ENCODE data around the gene COL8A2.

Gene COL8A2

DNA sequence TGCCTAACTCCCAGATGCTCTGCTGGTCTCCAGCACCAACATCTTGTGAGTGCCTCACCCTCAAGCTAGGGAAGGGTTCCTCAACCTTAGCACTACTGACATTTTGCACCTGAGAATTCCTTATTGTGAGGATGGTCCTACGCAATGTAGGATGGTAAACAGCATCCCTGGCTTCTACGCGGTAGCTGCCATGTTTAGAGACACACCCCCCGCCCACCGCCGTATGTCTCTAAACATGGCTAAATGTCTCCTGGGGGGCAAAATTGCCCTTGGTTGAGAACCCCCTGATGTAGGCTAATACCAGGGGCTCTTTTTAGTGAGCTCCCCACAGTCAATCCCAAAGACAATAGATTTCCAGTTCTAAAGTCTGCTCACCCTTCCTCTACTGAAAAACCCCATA, 28.5 kb upstream of the COL8A2 start:
- H3K36me3 Mint-ChIP-seq (ENCODE audit: low read depth) = peaks cover 16% of the 10 kb centered on the region
- peak overlapping the region; percentile 61 for H3K4me3 Mint-ChIP-seq
- no peaks in the 10 kb centered on the region for H3K27me3 Mint-ChIP-seq (ENCODE audit: low read depth)
- peak overlapping the region; percentile 62 for H3K27ac Mint-ChIP-seq
- DNase-seq (ENCODE audit: low spot score) = no peak
- H3K9me3 Mint-ChIP-seq = no peaks in the 10 kb centered on the region
- peaks cover 49% of the 10 kb centered on the region for H3K4me1 Mint-ChIP-seq (ENCODE audit: low read depth)

DNA sequence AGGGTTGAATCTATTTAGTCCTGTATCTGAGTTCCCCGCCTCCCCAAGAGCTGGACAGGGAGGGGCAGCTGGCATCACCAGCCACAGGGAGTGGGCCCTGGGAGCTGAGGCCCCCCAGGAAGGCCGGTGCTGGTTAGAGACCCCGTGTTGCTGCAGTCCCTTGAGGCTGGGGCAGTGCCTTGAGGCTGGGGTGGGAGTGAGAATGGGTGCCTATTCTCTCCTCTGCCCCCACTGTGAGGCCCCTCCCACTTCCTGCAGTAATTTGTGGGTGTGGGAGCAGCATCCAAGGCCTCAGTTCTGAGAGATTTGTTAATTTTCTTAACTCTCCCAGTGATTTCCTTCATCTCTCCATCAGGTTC, 26.8 kb upstream of the COL8A2 start:
- peak; percentile 65 for DNase-seq (ENCODE audit: low spot score)
- Mint-ChIP-seq H3K4me1 (ENCODE audit: low read depth) (peaks cover 45% of the 10 kb centered on the region), H3K36me3 (ENCODE audit: low read depth) (peaks cover 5% of the 10 kb centered on the region), H3K27me3 (ENCODE audit: low read depth) (no peaks in the 10 kb centered on the region), H3K4me3 (peak overlapping the region; percentile 81), H3K27ac (peak overlapping the region; percentile 90), H3K9me3 (no peaks in the 10 kb centered on the region)

DNA sequence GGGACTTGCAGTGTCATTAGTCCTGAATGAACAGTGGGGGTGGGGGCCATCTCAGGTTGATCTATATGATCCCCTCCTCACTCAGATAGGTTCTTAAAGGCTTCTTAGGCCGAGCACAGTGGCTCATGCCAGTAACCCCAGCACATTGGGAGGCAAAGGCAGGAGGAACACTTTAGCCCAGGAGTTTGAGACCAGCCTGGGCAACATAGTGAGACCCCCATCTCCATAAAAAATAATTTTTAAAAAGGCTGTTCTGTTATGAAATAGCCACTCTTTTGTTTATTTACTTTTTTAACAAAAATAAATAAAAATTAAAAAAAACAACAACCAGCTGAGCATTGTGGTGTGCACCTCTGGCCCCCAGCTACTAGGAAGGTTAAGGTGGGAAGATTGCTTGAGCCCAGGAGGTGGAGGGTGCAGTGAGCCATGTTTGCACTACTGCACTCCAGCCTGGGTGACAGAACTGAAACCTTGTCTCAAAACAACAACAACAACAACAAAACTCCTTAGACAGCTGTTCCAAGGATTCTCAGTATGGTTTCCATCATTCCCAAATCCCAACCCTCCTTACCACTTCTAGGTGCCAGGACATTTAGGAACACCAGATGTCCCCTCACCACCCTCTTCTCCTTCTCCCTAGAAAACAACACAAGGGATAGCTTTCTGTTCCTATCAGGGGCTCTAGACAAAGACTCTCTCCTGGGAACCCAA, 26.3 kb upstream of the COL8A2 start:
- Mint-ChIP-seq H3K4me3 (peak overlapping the region; percentile 95), H3K27ac (peak overlapping the region; percentile 94), H3K27me3 (ENCODE audit: low read depth) (no peaks in the 10 kb centered on the region), H3K4me1 (ENCODE audit: low read depth) (peaks cover 45% of the 10 kb centered on the region), H3K36me3 (ENCODE audit: low read depth) (peaks cover 8% of the 10 kb centered on the region), H3K9me3 (no peaks in the 10 kb centered on the region)
- DNase-seq (ENCODE audit: low spot score) = no peak

DNA sequence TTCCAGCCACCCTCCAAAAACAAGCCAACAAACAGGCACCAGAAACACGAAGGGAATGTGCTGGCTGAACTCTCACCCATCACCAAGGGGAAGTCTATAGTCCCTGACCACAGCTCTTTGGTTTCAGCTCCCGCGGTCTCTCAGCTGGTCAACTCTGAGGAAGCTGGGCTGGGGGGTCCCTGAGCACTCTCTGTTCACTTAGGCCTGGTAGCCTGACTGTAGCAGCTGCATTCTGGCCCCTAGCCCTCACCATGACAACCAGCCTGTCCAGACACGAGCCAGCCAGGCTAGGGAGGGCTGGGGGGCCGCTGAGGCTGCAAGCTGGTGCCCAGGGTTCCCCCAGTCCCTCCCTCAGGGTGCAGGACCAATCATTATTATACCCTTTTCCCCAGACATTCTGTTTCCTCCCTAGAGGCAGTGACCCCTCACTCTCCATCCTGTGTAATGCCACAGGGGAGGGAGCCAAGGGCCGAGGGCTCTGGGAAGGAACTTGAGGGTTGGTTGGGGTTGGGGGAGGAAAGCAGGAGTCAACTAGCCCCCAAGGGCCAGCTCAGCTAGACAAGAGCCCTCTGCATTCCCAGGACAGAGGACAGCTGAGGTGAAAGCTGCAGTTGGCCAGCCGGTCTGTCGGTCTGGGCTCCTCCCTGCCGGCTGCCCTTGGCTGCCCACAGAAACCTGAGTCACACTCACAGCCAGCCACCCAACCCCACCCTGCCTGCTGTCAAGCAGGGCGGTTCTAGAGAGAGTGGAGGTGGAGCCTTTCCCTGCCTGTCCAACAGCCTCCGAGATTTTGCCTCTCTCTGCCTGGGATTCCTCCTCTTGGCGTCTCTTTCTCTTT, 25.5 kb upstream of the COL8A2 start:
- H3K36me3 Mint-ChIP-seq (ENCODE audit: low read depth) = peaks cover 8% of the 10 kb centered on the region
- peak overlapping the region; percentile 94 for H3K27ac Mint-ChIP-seq
- no peaks in the 10 kb centered on the region for H3K27me3 Mint-ChIP-seq (ENCODE audit: low read depth)
- H3K4me1 Mint-ChIP-seq (ENCODE audit: low read depth) = peaks cover 45% of the 10 kb centered on the region
- DNase-seq (ENCODE audit: low spot score) = peak; percentile 86
- H3K9me3 Mint-ChIP-seq = no peaks in the 10 kb centered on the region
- H3K4me3 Mint-ChIP-seq = peak overlapping the region; percentile 95

DNA sequence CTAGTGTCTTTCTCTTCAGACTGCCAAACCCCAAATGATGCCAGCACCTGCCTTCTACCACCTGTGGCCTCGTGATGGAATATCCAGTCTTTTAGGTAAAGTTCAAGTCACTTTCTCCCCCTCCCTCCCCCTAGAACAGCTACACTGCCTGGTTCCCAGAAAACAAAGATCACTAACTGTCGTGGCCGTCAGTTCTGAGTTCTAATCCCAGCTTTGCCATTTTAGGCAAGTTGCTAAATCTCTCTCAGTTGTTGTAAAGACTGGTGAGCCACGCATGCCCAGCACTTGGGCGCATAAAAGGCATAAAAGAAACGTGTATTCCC, 24.9 kb upstream of the COL8A2 start:
- peaks cover 45% of the 10 kb centered on the region for H3K4me1 Mint-ChIP-seq (ENCODE audit: low read depth)
- H3K9me3 Mint-ChIP-seq = no peaks in the 10 kb centered on the region
- H3K4me3 Mint-ChIP-seq = peak overlapping the region; percentile 95
- peak overlapping the region; percentile 94 for H3K27ac Mint-ChIP-seq
- H3K27me3 Mint-ChIP-seq (ENCODE audit: low read depth) = no peaks in the 10 kb centered on the region
- peaks cover 8% of the 10 kb centered on the region for H3K36me3 Mint-ChIP-seq (ENCODE audit: low read depth)
- DNase-seq (ENCODE audit: low spot score) = no peak

GRCh38 chr1:36149237-36149972, 24.4 kb upstream of the COL8A2 start, which contains the start of gene TRAPPC3:
Gene TRAPPC3 (minus strand): TSS chr1:36149486. CDS start chr1:36149378, 108 bp downstream.
- peak; percentile 100 for DNase-seq (ENCODE audit: low spot score)
- H3K36me3 Mint-ChIP-seq (ENCODE audit: low read depth) = peaks cover 8% of the 10 kb centered on the region
- peaks cover 40% of the 10 kb centered on the region for H3K4me1 Mint-ChIP-seq (ENCODE audit: low read depth)
- H3K9me3 Mint-ChIP-seq = no peaks in the 10 kb centered on the region
- no peaks in the 10 kb centered on the region for H3K27me3 Mint-ChIP-seq (ENCODE audit: low read depth)
- H3K4me3 Mint-ChIP-seq = peak within 1 kb of the TSS; percentile 95
- H3K27ac Mint-ChIP-seq = peak within 1 kb of the TSS; percentile 94

GRCh38 chr1:36148821-36149236, 23.8 kb upstream of the COL8A2 start:
- Mint-ChIP-seq H3K27me3 (ENCODE audit: low read depth) (no peaks in the 10 kb centered on the region), H3K4me1 (ENCODE audit: low read depth) (peaks cover 38% of the 10 kb centered on the region), H3K9me3 (no peaks in the 10 kb centered on the region), H3K4me3 (peak overlapping the region; percentile 95), H3K27ac (peak overlapping the region; percentile 94), H3K36me3 (ENCODE audit: low read depth) (peaks cover 8% of the 10 kb centered on the region)
- no peak for DNase-seq (ENCODE audit: low spot score)

DNA sequence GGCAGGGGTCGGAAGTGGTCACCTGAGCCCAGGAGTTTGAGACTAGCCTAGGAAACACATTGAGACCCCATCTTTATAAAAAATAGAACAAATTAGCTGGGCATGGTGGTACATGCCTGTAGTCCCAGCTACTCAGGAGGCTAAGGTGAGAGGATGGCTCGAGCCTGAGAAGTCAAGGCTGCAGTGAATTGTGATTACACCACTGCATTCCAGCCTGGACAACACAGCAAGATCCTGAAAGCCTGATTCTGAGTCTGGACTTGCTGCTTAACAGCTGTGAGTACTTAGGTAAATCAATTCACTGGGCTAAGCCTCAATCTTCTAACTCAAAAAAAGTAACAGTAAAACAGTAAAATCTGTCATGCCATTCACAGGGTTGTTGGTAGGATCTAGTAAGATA, 19.4 kb upstream of the COL8A2 start:
- Mint-ChIP-seq H3K36me3 (ENCODE audit: low read depth) (peaks cover 18% of the 10 kb centered on the region), H3K4me1 (ENCODE audit: low read depth) (peaks cover 30% of the 10 kb centered on the region), H3K27ac (no peak overlapping the region), H3K9me3 (no peaks in the 10 kb centered on the region), H3K27me3 (ENCODE audit: low read depth) (no peaks in the 10 kb centered on the region), H3K4me3 (no peak overlapping the region)
- DNase-seq (ENCODE audit: low spot score) = no peak

DNA sequence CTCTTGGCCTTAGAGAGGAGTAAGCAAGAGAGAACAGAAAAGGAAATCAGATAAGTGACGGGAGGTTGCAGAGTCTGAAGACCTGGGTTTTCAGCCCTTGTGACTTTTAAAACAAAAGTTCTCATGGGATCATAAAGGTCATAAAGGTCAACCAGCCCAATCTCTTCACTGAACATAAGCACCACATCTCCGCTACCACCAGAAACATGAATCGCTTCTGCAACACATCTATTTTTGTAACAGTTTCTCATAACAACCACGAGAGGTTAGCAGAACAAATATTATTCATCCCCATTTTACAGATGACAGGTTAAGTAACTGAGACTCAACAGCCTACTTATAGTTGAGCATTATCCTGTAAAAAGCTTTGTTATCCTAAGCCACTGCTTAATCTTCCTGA, 18.4 kb upstream of the COL8A2 start:
- no peak for DNase-seq (ENCODE audit: low spot score)
- Mint-ChIP-seq H3K27me3 (ENCODE audit: low read depth) (no peaks in the 10 kb centered on the region), H3K4me3 (no peak overlapping the region), H3K36me3 (ENCODE audit: low read depth) (peaks cover 19% of the 10 kb centered on the region), H3K27ac (no peak overlapping the region), H3K4me1 (ENCODE audit: low read depth) (peaks cover 30% of the 10 kb centered on the region), H3K9me3 (no peaks in the 10 kb centered on the region)

DNA sequence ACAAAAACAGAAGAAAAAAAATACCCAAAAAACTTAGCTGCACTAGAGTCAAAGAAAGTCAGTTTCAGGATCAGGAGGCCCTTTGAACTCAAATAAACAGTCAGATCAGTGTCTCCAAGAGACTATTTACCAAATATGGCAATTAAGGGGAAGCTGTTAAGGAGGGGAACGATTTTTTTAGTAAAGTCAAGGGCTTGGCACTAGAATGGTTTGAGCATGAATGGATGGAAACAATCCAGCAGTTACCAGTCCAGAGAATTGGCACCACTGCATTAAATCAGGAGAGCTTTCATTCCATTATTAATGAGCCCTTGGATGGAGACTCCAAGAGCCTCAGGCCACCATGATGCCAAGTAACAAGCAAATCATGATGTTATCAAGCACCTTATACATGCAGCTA, 17.1 kb upstream of the COL8A2 start:
- DNase-seq (ENCODE audit: low spot score) = no peak
- H3K36me3 Mint-ChIP-seq (ENCODE audit: low read depth) = peaks cover 27% of the 10 kb centered on the region
- no peak overlapping the region for H3K4me3 Mint-ChIP-seq
- H3K27ac Mint-ChIP-seq = peak overlapping the region; percentile 24
- no peaks in the 10 kb centered on the region for H3K27me3 Mint-ChIP-seq (ENCODE audit: low read depth)
- H3K4me1 Mint-ChIP-seq (ENCODE audit: low read depth) = peaks cover 23% of the 10 kb centered on the region
- no peaks in the 10 kb centered on the region for H3K9me3 Mint-ChIP-seq

DNA sequence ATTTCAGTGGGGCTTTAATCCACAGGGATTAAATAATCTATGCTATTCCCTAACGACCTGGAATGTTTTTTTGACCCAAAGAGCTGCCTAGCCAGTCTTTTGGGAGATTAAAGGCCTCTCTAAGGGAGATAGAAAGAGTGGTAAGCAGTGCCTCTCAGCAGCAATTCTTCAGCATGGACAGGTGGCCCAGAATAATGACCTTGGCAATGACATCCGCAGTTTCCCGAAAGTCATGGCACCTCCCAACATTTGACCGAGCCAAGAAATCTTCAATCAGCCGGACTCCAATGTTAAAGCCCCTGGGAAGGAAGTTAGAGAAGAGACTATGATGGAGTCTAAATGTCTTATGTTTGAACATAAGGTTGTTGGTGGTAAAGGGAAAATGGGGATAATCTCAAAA, 14.5 kb upstream of the COL8A2 start:
- Mint-ChIP-seq H3K27me3 (ENCODE audit: low read depth) (no peaks in the 10 kb centered on the region), H3K36me3 (ENCODE audit: low read depth) (peaks cover 25% of the 10 kb centered on the region), H3K27ac (no peak overlapping the region)

DNA sequence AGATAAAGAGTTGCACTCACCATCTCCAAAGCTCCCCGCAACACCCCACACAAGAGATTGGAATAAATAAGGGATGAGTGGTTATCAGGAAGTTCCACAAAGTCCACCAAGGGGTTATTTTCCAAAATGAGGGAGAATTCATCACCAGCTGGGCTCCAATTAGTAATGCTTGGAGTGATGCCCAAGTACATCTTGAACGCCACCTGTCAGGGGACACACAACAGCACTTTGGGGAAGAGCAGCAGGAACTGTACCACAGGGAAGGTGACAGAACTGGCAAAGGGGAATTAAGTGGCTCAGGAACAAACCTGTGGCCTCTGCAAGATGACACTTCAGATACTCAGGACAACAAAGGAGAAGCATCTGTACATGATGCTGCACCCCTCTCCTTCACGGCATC, 12.8 kb upstream of the COL8A2 start:
- no peak for DNase-seq (ENCODE audit: low spot score)
- Mint-ChIP-seq H3K27me3 (ENCODE audit: low read depth) (no peaks in the 10 kb centered on the region), H3K36me3 (ENCODE audit: low read depth) (peaks cover 25% of the 10 kb centered on the region), H3K4me3 (no peak overlapping the region), H3K27ac (no peak overlapping the region), H3K4me1 (ENCODE audit: low read depth) (peaks cover 15% of the 10 kb centered on the region), H3K9me3 (no peaks in the 10 kb centered on the region)

More for the DNA sequence above, 14.5 kb upstream of the COL8A2 start:
- DNase-seq (ENCODE audit: low spot score) = no peak
- Mint-ChIP-seq H3K4me1 (ENCODE audit: low read depth) (peaks cover 25% of the 10 kb centered on the region), H3K9me3 (no peaks in the 10 kb centered on the region), H3K4me3 (no peak overlapping the region)

GRCh38 chr1:36137226-36137625, 12.2 kb upstream of the COL8A2 start:
- no peak for DNase-seq (ENCODE audit: low spot score)
- Mint-ChIP-seq H3K4me3 (no peak overlapping the region), H3K27ac (no peak overlapping the region), H3K4me1 (ENCODE audit: low read depth) (peaks cover 12% of the 10 kb centered on the region), H3K9me3 (no peaks in the 10 kb centered on the region), H3K27me3 (ENCODE audit: low read depth) (no peaks in the 10 kb centered on the region), H3K36me3 (ENCODE audit: low read depth) (peaks cover 25% of the 10 kb centered on the region)

- Mint-ChIP-seq H3K27me3 (ENCODE audit: low read depth) (no peaks in the 10 kb centered on the region), H3K36me3 (ENCODE audit: low read depth) (peaks cover 23% of the 10 kb centered on the region), H3K4me1 (ENCODE audit: low read depth) (peaks cover 8% of the 10 kb centered on the region), H3K27ac (no peak overlapping the region), H3K4me3 (no peak overlapping the region), H3K9me3 (no peaks in the 10 kb centered on the region)
- no peak for DNase-seq (ENCODE audit: low spot score)
Observed at GRCh38 chr1:36136535-36136934, 11.5 kb upstream of the COL8A2 start.
